ELF-1 (cell line): ENCODE data around the gene GRM2.
A peak's percentile ranks its signal among the peaks of the same experiment; 100 is the strongest.

Experiments
- DNase-seq: peaks from one replicate; pipeline ENCODE4 v3.0.0-alpha.2; 2016; ENCODE audit warnings: low read depth, low spot score

GRM2 gene

DNA sequence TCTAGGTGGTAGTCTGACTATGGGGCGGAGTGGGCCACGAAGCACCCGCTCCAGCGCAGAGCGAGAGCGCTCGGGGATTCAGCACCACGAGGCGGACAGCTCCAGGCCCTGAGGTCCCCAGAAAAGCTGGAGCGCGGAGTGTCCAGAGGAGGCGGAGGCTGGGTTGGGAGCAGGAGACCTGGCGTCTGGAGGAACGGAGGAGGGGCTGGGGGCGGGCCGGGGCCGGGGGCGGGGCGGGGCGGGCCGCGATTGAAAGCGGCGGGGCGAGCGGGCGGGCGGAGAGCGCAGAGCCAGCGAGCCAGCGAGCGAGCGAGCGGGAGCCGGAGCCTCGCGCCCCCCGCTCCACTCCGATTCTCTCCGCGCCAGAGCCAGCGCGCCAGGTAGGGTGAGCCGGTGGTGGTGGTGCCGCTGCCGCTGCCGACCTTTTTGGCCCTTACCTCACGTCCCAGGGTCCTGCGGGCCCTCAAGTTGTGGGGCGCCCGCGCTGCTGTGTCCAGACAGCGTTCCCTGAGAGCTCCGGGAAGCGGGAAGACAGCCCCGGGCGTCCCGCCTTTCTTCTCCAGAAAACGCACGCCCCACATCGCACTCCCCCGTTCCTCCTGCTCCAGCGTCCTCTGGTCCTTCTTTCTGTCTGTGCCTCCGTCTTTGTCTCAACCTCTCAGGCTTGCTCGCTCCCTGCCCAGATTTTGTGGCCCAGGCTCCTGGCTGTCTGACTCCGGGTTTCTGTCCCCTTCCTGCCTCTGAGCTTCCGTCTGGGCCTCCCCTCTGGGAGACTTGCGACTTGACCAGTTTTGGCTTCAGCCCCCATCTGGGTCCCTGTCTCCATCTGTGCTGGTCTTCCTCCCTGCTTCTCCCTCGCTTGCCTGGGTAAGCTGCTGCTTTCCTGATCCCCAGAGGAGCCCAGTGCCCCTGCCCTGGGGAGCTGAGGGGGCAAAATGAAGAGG is at the start of gene GRM2:
Gene GRM2, plus strand, starts transcription at position 281 of the 944 bp plus-strand sequence. CDS start 1,916 bp downstream, outside the sequence.
- DNase-seq, result peak; percentile 86

DNA sequence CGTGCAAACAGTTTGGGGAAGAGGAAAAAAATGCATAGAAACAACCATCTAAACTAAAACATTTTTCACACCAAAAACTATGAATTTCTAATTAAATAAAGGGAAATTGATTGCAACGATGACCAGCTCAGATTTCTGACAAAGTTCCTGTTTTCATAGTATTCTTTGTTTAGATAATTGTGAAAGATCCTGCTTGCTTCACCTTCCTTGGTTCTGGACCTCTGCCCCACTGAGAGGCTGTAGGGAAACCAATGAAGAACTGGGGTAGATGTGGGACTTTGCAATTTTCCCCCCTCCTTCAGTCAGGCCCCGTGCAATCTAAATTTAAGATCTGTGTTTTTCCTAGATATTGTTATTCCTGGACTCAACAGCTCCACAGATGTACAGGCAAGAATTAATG is 49.6 kb upstream of the GRM2 start:
- DNase-seq, result no peak

DNA sequence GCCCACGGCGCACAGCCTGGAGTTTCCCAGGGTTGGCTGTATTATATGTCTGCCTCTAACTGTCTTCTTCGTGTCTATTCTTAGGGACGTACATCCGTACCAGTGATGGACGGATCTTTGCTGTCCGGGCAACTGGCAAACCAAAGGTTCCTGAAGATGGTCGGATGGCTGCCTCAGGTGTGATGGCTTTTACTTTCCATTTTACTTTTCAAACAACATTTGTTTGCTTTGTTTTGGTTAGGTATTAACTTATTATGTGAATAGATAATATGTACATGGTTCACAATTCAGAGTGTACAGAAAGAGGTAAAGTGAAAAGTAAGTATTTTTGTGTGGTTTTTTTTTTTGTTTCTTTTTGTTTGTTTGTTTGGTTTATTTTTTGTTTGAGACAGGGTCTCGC is 46.9 kb upstream of the GRM2 start:
- DNase-seq, result no peak

DNA sequence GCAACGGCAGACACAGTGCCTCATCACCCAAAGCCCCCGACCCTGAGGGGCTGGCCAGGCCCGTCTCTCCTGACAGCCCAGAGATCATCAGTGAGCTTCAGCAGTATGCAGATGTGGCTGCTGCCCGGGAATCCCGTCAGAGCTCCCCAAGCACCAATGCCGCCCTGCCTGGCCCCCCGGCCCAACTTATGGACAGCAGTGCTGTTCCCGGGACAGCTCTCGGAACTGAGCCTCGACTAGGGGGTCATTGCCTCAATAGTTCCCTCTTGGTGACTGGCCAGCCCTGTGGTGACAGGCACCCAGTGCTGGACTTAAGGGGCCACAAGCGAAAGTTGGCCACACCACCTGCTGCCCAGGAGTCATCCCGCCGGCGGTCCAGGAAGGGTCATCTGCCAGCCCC is 44.4 kb upstream of the GRM2 start:
- DNase-seq, result no peak

DNA sequence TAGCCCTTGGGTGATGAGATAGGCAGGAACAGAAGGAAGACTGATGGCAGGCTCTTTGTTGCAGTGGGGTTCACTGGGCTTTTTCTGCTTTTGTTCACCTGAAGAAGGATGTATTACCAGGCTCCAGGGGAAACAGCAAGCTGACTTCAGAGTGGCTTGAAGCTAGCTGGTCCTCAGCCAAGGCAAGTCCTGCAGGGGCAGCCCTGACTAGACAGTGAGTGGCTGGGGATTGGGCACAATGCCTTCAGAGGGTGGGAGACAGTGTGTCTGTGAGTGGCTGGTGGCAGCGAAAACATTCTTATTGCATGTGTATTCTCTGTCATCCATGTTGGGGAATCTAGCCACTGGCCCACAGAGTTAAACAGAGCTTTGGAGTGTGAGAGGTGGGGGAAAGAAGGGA is 38.1 kb upstream of the GRM2 start:
- DNase-seq, result no peak

DNA sequence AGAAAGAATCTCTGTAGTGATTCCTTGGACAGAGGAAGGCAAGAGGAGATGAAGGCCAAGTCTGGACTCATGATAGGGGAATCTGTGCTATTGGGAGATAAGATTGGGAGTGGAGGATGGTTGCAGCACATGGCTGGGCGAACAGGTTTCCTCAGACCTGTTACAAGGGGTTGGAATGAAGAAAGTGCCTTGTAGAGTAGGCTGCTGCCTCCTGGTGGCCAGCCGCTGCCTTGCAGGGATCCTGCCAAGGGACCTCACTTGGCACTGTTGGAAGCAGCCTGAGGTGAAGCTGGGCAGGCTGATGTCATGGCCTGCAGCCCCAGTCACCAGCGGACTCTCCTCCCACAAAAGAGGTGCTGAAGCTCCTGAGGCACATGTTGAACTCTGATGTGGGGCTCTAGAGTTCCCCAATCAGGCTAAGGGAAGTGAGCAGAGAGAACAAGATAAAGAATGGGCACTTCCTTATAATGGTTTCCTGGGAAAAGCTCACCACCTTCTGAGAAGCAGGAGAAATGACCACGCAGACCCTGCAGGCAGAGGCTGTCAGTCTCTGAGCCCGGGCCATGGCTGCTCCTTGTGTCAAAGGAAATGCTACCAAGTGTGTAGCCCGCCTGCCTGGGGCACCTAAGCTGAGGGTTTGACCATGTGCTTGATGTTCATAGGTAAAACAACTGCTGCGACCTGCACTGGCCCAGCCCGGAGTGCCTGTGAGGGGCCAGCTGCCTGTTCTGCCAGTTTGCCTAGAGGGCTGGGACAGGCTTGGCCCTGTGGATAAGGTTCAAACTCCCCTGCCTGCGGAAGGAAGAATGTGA is 37.4 kb upstream of the GRM2 start:
- peak; percentile 97 for DNase-seq

DNA sequence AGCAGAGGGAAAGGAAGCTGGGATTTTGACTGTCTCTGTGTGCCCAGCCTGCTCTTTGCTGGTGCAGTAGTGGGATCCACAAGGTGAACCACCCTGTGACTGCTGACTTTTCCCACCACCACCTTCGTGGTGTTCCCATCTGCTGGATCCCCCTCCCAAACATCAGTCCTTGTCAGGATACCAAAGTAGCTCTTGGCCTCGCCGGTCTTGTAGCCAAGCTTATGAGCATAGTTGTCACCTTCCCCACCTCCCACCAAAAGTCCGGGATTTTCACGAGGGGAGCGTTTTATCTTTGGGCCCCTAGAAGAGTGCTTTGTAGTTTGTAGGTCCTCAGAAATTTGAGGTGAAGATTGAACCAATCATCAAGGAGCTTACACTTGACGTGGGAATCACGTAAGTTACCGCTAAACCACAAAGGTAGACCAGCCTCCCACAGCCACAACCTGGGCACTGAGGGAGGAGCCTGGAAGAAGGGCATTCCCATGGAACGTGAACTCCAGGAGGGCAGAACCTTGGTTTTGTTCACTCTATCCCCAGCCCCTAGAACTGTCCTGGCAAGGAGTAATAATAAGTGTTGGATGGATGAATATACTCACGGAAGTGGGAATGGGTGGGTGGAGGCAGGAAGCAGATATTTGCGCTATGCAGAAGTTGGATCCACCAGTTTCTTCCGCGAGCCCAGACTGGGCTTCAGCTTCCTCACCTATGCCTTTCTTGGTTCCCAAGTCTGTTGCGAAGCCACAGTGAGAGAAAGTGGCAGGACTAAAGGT is 36.6 kb upstream of the GRM2 start:
- no peak for DNase-seq

DNA sequence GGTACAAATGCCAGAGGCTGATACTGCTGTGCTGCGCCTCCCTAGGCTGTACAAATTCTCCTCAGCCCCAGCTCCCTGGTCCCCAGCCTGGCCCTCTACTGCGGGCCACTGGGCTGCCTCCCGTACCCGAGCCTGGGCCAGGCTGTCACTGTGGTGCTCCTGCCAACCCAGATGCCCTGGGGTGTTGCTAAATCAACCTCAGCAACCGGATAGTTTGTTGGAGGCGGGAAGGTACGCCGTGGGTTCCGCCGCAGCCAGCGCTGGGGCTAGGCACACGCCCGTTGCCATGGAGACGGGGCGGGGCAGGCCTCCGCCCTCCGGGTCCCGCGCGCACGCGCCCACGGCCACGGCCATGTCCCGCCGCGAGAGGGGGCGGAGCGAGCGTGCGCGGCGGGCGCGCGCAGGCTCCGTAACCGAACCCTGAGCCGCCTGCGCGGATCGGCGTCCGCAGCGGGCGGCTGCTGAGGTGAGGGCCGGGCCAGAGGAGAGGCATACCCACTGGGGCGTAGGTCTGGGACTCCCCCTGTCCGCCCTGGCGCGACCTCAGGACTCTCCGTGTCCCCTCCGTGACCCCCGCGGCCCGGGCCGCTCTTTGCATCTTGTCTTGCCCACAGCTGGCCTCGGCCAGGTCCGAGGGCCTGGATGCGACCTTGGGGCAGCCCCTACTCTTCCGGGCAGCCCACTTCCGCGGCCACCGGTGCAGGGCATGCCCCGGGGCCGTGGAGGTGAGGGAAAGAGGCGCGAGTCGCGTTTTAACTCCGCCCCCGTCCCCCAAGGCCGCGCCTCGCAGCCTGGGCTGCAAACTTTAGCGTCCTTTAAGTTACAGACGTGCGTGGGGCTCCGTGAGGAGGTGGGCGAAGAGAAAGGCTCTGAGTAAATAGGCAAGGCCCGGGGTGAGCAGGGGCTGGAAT is 35.8 kb upstream of the GRM2 start, which contains the start of gene TEX264:
Gene TEX264, plus strand, starts transcription at position 430 of the 911 bp plus-strand sequence. CDS start 3,053 bp downstream, outside the sequence.
- DNase-seq, result peak; percentile 55

DNA sequence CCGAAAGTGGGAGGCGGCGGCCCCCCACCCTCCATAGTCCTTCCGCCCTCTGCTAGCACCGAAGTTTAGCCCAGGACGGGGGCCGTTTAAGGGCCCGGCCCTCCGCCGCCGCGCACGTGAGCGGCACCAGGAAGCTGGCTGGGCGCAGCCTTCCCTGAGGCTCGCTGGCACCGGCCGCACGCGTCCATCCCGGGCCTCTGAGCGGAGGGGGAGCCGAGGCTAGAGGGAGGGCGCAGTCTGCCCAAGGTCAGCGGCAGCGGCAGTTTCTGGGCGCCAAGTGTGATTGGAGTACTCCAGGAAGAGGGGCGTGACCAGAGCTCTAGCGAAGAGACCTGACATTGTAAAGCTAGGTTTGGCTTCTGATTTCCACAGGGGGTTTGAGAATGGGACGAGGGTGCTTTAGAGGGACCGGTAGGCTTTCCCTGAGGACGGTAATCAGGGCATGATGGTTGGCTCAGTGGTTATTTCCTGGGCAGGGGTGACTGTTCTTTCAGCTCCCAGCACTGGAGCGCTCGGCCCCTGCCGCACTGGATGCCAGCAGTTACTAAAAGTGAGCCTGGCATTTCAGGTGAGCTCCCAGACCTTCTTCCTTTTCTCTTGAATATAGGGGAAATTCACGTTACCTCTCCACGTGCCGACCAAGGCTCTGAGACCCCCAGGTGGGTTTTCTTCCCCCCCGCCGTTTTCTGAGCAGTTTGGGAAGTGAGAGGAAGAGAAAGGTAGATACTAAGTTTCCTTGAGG is 35.0 kb upstream of the GRM2 start:
- DNase-seq, result peak; percentile 72

DNA sequence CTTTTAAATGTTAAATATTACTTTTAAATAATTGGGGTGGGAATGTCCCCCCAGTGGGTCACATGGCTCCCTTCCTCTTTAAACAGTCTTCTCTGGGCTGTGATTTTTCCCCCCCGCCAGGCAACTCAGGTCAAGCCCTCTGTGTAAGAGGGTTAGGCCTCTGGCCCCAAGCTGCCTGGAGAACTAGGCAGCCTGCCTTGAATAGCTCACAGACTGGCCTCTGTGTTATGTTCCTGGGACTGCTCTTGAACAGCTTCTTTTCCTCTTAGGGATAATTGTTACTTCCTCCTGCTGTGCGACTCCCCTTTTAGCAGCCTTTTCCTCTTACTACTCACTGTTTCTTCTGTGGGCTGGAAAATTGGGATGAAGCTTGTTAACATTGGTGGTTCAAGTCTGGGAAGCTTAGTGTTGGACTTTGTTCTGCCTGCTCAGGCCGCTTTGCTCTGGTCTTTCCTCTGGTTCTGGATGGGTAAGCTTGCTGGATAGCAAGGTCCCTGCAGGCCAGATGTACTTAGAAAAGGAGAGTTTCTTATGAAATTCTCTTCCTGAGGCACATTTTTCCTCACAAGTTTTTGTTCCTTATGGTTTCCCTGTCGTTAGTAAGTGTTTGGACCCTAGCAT is 33.6 kb upstream of the GRM2 start:
- DNase-seq, result no peak

DNA sequence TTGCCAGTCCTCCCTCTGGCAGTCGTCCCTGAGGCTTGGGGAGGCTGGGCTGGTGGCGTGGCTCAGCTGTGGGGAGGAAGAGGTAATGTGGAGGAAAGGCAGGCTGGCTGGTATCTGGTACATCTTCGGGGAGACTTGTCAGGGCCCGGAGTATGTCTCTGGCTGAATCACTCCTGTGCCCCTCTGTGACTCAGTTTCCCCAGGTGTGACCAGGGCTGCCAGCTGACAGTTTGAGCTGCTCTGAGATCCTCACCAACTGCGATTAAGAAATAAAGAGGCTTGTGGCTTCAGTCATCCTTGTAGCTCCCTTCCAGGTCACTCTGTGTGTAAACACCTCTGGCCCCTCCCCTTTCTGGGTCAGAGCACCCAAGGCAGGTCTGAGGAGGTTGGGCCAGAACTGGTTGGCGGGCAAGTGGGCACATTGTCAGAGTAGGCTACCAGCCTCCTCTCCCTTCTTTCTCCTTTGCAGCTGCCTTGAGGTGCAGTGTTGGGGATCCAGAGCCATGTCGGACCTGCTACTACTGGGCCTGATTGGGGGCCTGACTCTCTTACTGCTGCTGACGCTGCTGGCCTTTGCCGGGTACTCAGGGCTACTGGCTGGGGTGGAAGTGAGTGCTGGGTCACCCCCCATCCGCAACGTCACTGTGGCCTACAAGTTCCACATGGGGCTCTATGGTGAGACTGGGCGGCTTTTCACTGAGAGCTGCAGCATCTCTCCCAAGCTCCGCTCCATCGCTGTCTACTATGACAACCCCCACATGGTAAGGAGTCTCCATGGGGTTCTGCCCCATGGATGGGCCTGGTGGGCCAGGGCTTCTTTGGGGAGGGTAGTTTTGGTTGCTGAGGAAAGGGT is 32.8 kb upstream of the GRM2 start:
- DNase-seq, result no peak

DNA sequence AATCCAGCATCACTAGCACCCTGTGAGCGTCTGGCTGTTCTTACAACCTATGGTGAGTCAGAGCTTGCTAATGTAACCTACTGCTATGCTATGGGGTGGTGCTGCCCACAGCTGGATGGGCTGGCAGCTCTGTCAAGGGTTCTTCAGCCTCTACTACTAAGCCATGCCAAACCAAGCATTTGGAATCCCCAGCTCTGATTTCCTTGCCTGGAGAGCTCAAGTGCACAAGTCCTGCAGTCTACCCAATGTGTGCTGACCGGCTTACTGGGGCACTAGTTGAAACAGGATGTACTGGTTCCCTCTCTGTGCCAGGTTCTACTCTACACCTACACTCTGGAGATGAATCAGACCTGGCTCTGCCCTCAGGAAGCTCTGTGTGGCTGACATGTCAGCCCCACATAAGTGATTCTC is 31.7 kb upstream of the GRM2 start:
- DNase-seq, result no peak

DNA sequence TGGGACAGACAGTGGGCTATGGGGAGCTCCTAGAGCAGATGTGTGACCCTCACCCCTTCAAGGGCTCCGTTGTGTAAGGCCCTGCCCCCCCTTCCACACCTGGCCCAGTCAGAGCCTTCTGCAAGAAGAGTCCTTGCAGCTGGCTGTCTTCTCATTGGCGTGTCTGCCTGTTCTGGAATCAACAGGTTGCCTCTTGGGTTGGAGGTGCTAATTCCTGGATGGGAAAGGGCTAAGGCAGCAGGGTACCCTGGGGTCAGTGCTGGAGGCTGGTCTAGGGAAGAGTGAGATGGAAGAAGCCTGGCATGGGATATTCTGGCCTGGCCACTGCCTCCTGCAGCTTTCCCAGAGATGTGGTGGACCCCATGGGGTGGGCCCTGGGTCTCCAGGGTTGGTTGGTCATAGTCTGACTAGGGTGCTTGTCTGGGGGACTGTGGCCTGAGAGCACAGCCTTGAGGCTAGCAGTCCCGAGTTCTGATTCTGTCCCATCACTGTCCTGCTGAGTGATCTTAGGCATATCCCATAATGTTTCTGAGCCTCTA is 30.7 kb upstream of the GRM2 start:
- no peak for DNase-seq

DNA sequence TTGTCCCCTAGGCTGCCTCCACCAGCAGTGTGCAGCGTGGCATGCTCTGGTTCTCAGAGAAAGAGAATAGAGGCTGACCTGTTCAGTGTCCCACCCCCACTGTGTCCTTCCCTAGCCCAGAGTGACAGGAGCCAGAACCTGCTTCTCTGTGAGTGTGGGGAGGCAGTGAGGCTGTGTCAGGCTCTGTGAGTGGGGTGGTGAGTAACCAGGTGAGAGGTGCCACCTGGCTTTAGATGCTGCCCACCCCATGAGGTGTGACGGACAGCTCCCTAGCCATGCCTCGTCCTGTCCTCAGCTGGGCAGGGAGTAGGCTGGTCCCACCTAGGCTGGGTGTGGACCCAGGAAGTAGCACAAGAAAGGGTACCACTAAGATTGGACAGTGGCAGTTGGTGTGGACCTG is 29.5 kb upstream of the GRM2 start:
- DNase-seq, result no peak

DNA sequence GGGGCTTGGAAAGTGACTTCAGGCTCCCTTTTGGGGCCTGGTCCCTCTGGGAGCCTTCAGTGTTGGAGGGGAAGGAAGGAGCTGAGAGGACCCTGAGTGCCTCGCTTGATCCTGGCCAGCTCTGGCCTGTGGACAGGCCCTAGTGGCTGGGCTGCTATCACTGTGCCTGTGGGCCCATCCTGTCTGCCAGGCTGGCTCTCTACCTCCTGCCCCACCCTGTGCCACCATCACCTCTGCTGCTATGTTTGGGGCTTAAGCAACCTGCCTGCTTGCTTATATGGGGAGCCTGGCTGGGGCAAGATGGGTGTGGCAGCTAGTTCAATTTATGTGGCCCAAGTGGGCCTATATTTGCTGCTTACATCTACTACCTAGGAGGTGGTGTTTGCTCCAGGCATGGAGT is 28.7 kb upstream of the GRM2 start:
- no peak for DNase-seq

DNA sequence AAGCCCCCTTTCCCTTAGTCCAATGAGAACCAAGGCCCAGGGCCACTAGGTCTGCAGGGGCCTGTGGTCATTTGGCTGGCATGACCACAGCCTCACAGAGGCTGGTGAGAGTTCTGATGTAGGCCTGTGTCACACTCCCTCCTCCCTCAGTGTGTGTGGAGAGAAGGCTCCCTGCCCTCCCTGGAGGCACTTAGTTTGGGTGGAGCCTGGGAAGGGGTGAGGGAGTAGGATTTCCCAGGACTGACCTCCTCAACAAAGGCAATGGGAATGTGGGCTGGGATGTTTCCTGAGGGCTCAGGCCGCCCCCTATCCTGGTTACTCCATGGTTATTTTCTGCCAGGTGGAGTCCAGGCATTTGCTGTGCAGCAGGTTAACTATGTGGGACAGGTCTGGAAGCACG is 28.2 kb upstream of the GRM2 start:
- peak; percentile 81 for DNase-seq

DNA sequence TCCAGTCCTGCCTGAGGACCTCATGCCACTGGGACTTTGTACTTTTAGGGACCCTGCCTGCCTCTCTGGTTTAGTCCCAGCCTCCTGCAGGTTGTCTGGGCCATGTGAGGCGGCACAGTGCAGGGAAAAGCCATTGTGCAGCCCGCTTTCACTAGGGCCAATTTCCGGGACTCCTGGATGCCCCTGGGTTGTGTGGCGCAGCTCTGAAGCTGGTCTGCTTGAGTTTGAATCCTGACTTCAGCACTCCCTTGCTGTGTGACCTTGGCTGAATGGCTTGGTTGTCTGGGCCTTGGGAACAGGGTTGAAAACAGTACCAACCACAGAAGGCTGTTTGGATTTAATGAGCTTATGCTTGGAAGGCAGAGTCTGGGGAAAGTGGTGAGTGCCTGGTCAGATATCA is 27.6 kb upstream of the GRM2 start:
- DNase-seq, result no peak

DNA sequence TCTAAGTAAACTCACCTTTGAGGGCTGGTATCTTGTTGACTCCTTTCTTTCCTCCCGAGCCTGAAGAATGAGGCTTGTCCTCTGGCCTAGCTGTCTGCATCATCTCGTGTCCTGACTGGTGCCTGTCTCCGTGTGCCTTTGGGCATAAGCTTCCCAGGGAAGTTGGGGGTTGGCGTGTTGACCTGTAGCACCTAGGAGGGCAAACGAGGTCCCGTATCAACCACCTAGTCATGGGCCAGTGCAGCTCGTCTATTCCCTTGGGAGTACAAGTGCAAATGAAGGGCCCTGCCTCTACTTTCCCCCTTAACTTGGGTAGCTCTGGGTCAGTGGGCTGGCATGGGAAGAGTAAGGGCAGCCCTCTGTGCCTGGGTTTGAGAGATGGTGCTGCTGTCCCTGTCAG is 27.1 kb upstream of the GRM2 start:
- no peak for DNase-seq
